HepG2 (cell line): ENCODE measurements around the gene ERMARD. TPM values are rescaled to one million over a fixed set of nuclear protein-coding genes. Genes with fewer than 3 reads are reported as not detected.

Experiments
- EHMT2 ChIP-seq: fragments of 200-600 bp; sonication (generic); IDR thresholded peaks from 2 replicates; pipeline ENCODE4 v1.7.0; 2017; ENCODE audit warnings: antibody characterized with exemption, low read depth, low read length, borderline replicate concordance
- FOXC1 ChIP-seq: sonication (generic); formaldehyde crosslinking; IDR thresholded peaks from 2 replicates; pipeline ENCODE4 v1.8.0; 2022; ENCODE audit warnings: mild to moderate bottlenecking, missing genetic modification reagents, borderline replicate concordance
- NFAT5 ChIP-seq: sonication (generic); formaldehyde crosslinking; IDR thresholded peaks from 2 replicates; pipeline ENCODE4 v1.4.0; 2020; ENCODE audit warnings: missing genetic modification reagents
- PAF1 ChIP-seq: IDR thresholded peaks from 2 replicates; pipeline ENCODE4 v1.6.1; 2016; ENCODE audit warnings: missing genetic modification reagents, missing compliant biosample characterization
- RNF2 ChIP-seq: fragments of 450-650 bp; conservative IDR thresholded peaks from 2 replicates; pipeline ENCODE4 v1.6.1; 2016; ENCODE audit warnings: low read depth
- SNAI1 ChIP-seq: sonication (generic); formaldehyde crosslinking; IDR thresholded peaks from 2 replicates; pipeline ENCODE4 v1.5.0; 2020; ENCODE audit warnings: mild to moderate bottlenecking, missing genetic modification reagents, borderline replicate concordance
- XRCC5 ChIP-seq: fragments of 200-400 bp; formaldehyde crosslinking; optimal IDR thresholded peaks from 2 replicates; pipeline ENCODE3; 2017; ENCODE audit warnings: mild to moderate bottlenecking, low read length
- YY1 ChIP-seq: IDR thresholded peaks from 2 replicates; pipeline ENCODE4 v1.6.1; 2011; ENCODE audit warnings: low read length, low read depth, moderate library complexity, mild to moderate bottlenecking; ENCODE audit not compliant: insufficient read depth, insufficient replicate concordance
- ZBTB40 ChIP-seq, 2 experiments: fragments of 450-650 bp in 1 of 2; sonication (generic) in 1 of 2; formaldehyde crosslinking in 1 of 2; IDR thresholded peaks; 2 replicates each; pipeline versions ENCODE4 v1.6.1 to v1.8.0; 2016 to 2022; ENCODE audit warnings: antibody characterized with exemption in 1 of 2, mild to moderate bottlenecking in 1 of 2, missing genetic modification reagents in 1 of 2
- ZEB1 ChIP-seq: IDR thresholded peaks from 2 replicates; pipeline ENCODE4 v1.6.1; 2012; ENCODE audit warnings: mild to moderate bottlenecking, low read depth, inconsistent platforms; ENCODE audit not compliant: insufficient replicate concordance
- ZNF530 ChIP-seq: sonication (generic); formaldehyde crosslinking; IDR thresholded peaks from 2 replicates; pipeline ENCODE4 v1.5.0; 2020; ENCODE audit warnings: low read depth, mild to moderate bottlenecking, missing genetic modification reagents
- ZNF678 ChIP-seq: sonication (generic); formaldehyde crosslinking; IDR thresholded peaks from 2 replicates; pipeline ENCODE4 v1.4.0; 2020; ENCODE audit warnings: mild to moderate bottlenecking, missing genetic modification reagents
- polyA plus RNA-seq, 8 experiments: library from polyadenylated mRNA; depleted of rRNA in 3 of 8; stranded (reverse) in 7 of 8; unstranded in 1 of 8; fragments of >200 nt; fragmentation: Illumina TruSeq in 4 of 8; extraction: Trizol in 4 of 8; gene quantifications; 2 replicates each; pipeline versions ENCODE4 v1.2.1 to v1.2.3, GENCODE V29; 2011 to 2016; ENCODE audit warnings: low read depth in 4 of 8, missing spikeins in 1 of 8, mixed read lengths in 1 of 8; ENCODE audit not compliant: insufficient read depth in 1 of 8
- total RNA-seq, 5 experiments: library from RNA; depleted of rRNA; stranded (reverse); fragments of >200 nt; fragmentation: Illumina TruSeq; extraction: Trizol; gene quantifications; 2 replicates each; pipeline ENCODE4 v1.2.3, GENCODE V29; 2016; ENCODE audit warnings: low read depth in 1 of 5

Gene ERMARD
- total and polyA plus RNA-seq, 2 of the 13 experiments (the other 11 are each of a cell fraction or from before 2014, with no cell fraction given), result 8.8 to 10.7 TPM

- TF ChIP-seq ZNF530 (CRISPR knock-in tag) (0 out of 2 replicates have a peak, but pooled peaks have one; percentile 46), EHMT2 (no peak), ZEB1 (no peak), ZBTB40 (IDR thresholded peaks at IDR 0.05) (no peak), ZBTB40 (CRISPR knock-in tag; IDR thresholded peaks at IDR 0.05) (peak; percentile 76; the same call in 1 of the 2 replicates), SNAI1 (0 out of 2 replicates have a peak, but pooled peaks have one; percentile 12), RNF2 (no peak), ZNF678 (CRISPR knock-in tag) (no peak), XRCC5 (no peak), YY1 (no peak), FOXC1 (0 out of 2 replicates have a peak, but pooled peaks have one; percentile 70), PAF1 (CRISPR knock-in tag) (no peak), NFAT5 (CRISPR knock-in tag) (peak; percentile 54)
These were observed 26.0 kb upstream of the ERMARD start (continued) for GRCh38 chr6:169725125-169726048.
